HFFc6 (cell line): ENCODE results near the gene OR14K1. TPM values are rescaled to one million over a fixed set of nuclear protein-coding genes. Genes with fewer than 3 reads are reported as not detected.
"Not testable (repeated sequence)": the region's sequence is repeated elsewhere in the genome, so short reads cannot be mapped to it uniquely, and the experiment has no call there.

Experiments used
- DNase-seq: peaks from one replicate; pipeline ENCODE4 v3.0.0-alpha.2; 2018
- H3K27ac Mint-ChIP-seq: 2 replicates; pipeline ENCODE4 v1.8.0; 2020; ENCODE audit warnings: mild to moderate bottlenecking, mixed read lengths
- H3K27me3 Mint-ChIP-seq: 2 replicates; pipeline ENCODE4 v1.8.0; 2021; ENCODE audit warnings: mild to moderate bottlenecking, moderate library complexity, mixed read lengths; ENCODE audit not compliant: insufficient read depth
- H3K36me3 Mint-ChIP-seq: 2 replicates; pipeline ENCODE4 v1.8.0; 2021; ENCODE audit warnings: low read depth, mixed read lengths
- H3K4me1 Mint-ChIP-seq: 2 replicates; pipeline ENCODE4 v1.8.0; 2020; ENCODE audit warnings: low read depth, mixed read lengths
- H3K4me3 Mint-ChIP-seq: 2 replicates; pipeline ENCODE4 v1.8.0; 2020; ENCODE audit warnings: mild to moderate bottlenecking, moderate library complexity, mixed read lengths
- H3K9me3 Mint-ChIP-seq: 2 replicates; pipeline ENCODE4 v1.8.0; 2020; ENCODE audit warnings: mild to moderate bottlenecking, mixed read lengths
- CTCF ChIP-seq: fragments of 200-600 bp; sonication (generic); IDR thresholded peaks from 2 replicates; pipeline ENCODE4 v1.5.0; 2021; ENCODE audit warnings: antibody characterized with exemption, mild to moderate bottlenecking
- total RNA-seq, 6 experiments: library from RNA; stranded (reverse); fragmentation: NEBNext Ultra II Directional; extraction: Animal tissue kit (Norgen Biotek cat#: 25700); gene quantifications; 2 replicates in 1 of 6; 3 replicates in 5 of 6; pipeline ENCODE4 v1.2.3, GENCODE V29; 2021

OR14K1 gene
- total RNA-seq, 6 experiments from 2014 or later: not detected

GRCh38 chr1:247740721-247741120, 2.3 kb downstream of the OR14K1 start:
- no peaks in the 10 kb centered on the region for H3K27me3 Mint-ChIP-seq
- 0 out of 2 replicates have a peak, but pooled peaks cover 5% of the 10 kb centered on the region for H3K36me3 Mint-ChIP-seq
- H3K4me3 Mint-ChIP-seq: no peak overlapping the region
- peaks cover 36% of the 10 kb centered on the region; the same call in 1 of the 2 replicates for H3K4me1 Mint-ChIP-seq
- no peak for TF ChIP-seq CTCF
- no peak overlapping the region; the same call in 1 of the 2 replicates for H3K27ac Mint-ChIP-seq
- no peak for DNase-seq
- H3K9me3 Mint-ChIP-seq: peaks cover 44% of the 10 kb centered on the region

- H3K27me3 Mint-ChIP-seq: no peaks in the 10 kb centered on the region
- H3K4me3 Mint-ChIP-seq: peak overlapping the region; percentile 16; the same call in 1 of the 2 replicates
- peak overlapping the region; percentile 68; the same call in 1 of the 2 replicates for H3K27ac Mint-ChIP-seq
- 0 out of 2 replicates have a peak, but pooled peaks cover 5% of the 10 kb centered on the region for H3K36me3 Mint-ChIP-seq
- no peak for TF ChIP-seq CTCF
- peaks cover 46% of the 10 kb centered on the region; the same call in 1 of the 2 replicates for H3K4me1 Mint-ChIP-seq
- H3K9me3 Mint-ChIP-seq: peaks cover 40% of the 10 kb centered on the region
- no peak for DNase-seq
Measured at GRCh38 chr1:247741756-247742155, 3.3 kb downstream of the OR14K1 start.

DNA sequence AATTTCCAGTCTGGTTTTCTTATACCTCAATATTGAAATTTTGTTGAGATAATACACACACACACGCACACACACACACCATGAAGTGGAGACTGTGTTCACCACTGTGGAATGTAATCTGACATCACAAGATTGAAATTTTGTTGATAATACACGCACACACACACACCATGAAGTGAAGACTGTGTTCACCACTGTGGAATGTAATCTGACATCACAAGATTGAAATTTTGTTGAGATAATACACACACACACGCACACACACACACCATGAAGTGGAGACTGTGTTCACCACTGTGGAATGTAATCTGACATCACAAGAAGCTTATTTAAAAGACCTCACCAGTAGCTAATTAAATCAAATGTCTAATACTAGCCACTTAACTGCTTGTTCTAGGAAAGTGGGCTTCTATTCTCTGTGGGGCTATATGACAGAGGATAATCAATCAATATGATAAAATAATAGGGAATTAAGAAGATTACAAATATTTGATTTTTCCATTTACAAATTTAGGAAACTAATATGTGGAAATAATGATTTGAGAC, 3.9 kb downstream of the OR14K1 start:
- H3K9me3 Mint-ChIP-seq: peaks cover 40% of the 10 kb centered on the region
- not testable (repeated sequence) for H3K36me3 Mint-ChIP-seq, H3K27me3 Mint-ChIP-seq
- H3K27ac Mint-ChIP-seq: peak overlapping the region; percentile 33; the same call in 1 of the 2 replicates
- peak overlapping the region; percentile 16; the same call in 1 of the 2 replicates for H3K4me3 Mint-ChIP-seq
- peak; percentile 39 for DNase-seq
- H3K4me1 Mint-ChIP-seq: peaks cover 52% of the 10 kb centered on the region; the same call in 1 of the 2 replicates

DNA sequence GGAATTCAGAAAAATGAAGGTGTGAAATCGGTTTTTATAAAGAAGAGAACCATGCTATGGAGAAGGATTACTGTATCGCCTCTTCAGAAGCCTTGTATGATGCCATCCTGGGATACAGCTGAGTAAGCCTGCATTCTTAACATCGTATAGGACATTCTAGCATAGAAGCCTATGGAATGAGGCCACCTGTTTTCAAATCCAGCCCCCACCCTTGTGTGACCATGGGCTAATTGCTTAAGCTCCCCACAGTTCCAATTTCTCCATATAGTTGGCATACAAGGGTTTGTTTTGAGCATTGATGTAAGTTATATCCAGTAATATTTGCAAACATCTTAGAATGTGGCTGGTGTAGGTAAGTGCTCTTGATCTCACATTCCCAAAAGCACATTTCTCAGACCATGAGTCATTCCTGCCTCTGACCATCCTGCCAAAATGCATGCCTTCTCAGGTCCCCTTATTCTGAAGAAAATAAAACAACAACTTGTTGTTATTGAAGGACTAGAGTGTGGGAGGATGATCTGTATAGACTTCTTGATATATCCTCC, 8.0 kb downstream of the OR14K1 start:
- DNase-seq: no peak
- no peak overlapping the region for H3K4me3 Mint-ChIP-seq
- no peak overlapping the region; the same call in 1 of the 2 replicates for H3K27ac Mint-ChIP-seq
- H3K27me3 Mint-ChIP-seq: no peaks in the 10 kb centered on the region
- peaks cover 33% of the 10 kb centered on the region for H3K9me3 Mint-ChIP-seq
- peaks cover 36% of the 10 kb centered on the region; the same call in 1 of the 2 replicates for H3K4me1 Mint-ChIP-seq
- no peaks in the 10 kb centered on the region for H3K36me3 Mint-ChIP-seq
- no peak for TF ChIP-seq CTCF

- Mint-ChIP-seq H3K9me3 (peaks cover 37% of the 10 kb centered on the region), H3K4me1 (peaks cover 28% of the 10 kb centered on the region; the same call in 1 of the 2 replicates), H3K27ac (peak overlapping the region; percentile 67; the same call in 1 of the 2 replicates), H3K4me3 (no peak overlapping the region), H3K36me3 (no peaks in the 10 kb centered on the region), H3K27me3 (no peaks in the 10 kb centered on the region)
- peak; percentile 16 for DNase-seq
- no peak for TF ChIP-seq CTCF
Measured at GRCh38 chr1:247747616-247748015, 9.2 kb downstream of the OR14K1 start.

- TF ChIP-seq CTCF: no peak
- Mint-ChIP-seq H3K9me3 (peaks cover 34% of the 10 kb centered on the region), H3K27ac (peak within 1 kb of the TSS; percentile 67; the same call in 1 of the 2 replicates), H3K36me3 (no peaks in the 10 kb centered on the region), H3K4me1 (peaks cover 26% of the 10 kb centered on the region; the same call in 1 of the 2 replicates), H3K27me3 (no peaks in the 10 kb centered on the region), H3K4me3 (no peak within 1 kb of the TSS)
- no peak for DNase-seq
Measured at GRCh38 chr1:247748041-247748440, 9.6 kb downstream of the OR14K1 start, which contains the start of gene OR14A2. TSS of gene OR14A2 (minus strand) at chr1:247748141.
